ENCODE data around the gene JAK1. TPM values are rescaled to one million over a fixed set of nuclear protein-coding genes. Genes with fewer than 3 reads are reported as not detected.

JAK1 gene
- total and polyA plus RNA-seq, 2 donors (not counting 3 experiments of a cell fraction or from before 2014, with no cell fraction given): 68.8 to 177 TPM

DNA sequence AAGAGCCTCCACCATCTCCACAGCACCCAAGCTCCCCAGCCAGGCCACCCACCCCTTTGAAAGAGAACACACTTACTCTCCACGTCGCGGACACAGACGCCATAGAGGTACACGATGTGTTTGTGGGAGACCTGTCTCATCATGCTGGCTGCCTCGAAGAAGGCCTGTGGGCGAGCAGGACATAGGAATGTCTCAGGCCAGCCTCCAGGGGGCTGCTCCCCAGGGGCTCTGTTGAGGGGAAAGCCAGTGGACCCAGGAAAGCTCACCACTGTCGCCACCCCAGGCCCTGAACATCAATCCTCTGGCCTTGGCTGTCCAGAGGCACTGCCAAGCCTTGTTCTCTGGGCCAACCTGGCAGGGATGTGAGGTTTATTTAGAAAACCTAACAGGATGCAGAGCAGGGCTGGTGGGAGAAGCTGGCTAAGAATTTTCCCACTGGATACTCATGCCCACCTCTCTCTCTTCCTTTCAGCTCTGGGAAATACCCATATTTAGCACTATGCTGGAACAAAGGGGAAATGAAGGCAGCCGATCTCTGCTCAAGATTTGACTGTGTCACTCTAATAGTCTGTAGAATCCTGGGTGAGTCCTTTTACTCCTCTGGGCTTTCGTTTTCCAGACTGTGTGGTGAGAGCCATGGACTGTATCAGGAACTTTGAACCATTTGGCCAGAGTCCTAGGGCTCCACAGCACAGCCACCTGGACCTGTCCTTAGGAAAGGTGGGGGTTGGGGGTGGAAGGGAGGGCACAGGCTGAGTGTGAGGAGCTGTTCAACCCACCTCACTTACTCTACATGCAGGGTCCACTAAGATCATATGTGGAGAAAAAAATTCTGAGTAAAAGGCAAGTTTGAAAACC lies 119.5 kb downstream of the JAK1 start:
- CTCF ChIA-PET: no interaction called here
- Histone ChIP-seq H3K9me1 (replicated peaks; ENCODE audit: control insufficient read depth, extremely low read depth, insufficient read depth, low read length) (no peaks in the 10 kb centered on the region), H4K20me1 (replicated peaks; ENCODE audit: control insufficient read depth, extremely low read depth, insufficient read depth, low read length) (no peaks in the 10 kb centered on the region), H3K27ac (ENCODE audit: insufficient read depth, low read depth, low read length) (no peak overlapping the region), H3K36me3 (ENCODE audit: control insufficient read depth in 2 of 2, extremely low read depth in 1 of 2, insufficient read depth in 2 of 2, low read length in 2 of 2) (peaks cover 3 to 54% of the 10 kb centered on the region in 2 experiments), H3K4me2 (ENCODE audit: insufficient read depth, low read length) (no peak overlapping the region), H2AFZ (ENCODE audit: low read depth, low read length) (no peak overlapping the region), H3K4me1 (ENCODE audit: control insufficient read depth, extremely low read depth, insufficient read depth, low read length) (peaks cover 6% of the 10 kb centered on the region), H3K79me2 (ENCODE audit: control insufficient read depth, insufficient read depth, low read length) (no peaks in the 10 kb centered on the region), H3K9me3 (replicated peaks; ENCODE audit: control insufficient read depth, insufficient read depth, low read length) (no peaks in the 10 kb centered on the region), H3K9ac (replicated peaks; ENCODE audit: extremely low read depth, insufficient read depth, low read length) (no peak overlapping the region), H3K27me3 (ENCODE audit: control insufficient read depth in 2 of 2, insufficient read depth in 2 of 2, low read length in 2 of 2) (no peaks in the 10 kb centered on the region), H3K4me3 (replicated peaks in 1 of 3; ENCODE audit: insufficient read depth in 1 of 3, low read depth in 1 of 3, low read length in 3 of 3) (no peak overlapping the region)
- BruUV-seq (replicated peaks): no TSS peak
- TF ChIP-seq, protein P1, sequence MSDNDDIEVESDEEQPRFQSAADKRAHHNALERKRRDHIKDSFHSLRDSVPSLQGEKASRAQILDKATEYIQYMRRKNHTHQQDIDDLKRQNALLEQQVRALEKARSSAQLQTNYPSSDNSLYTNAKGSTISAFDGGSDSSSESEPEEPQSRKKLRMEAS (IDR thresholded peaks at IDR 0.05; ENCODE audit: insufficient read depth, insufficient read length): no peak
- no peak for TF ChIP-seq MYC (IDR thresholded peaks at IDR 0.05; ENCODE audit: low read depth, low read length)
- TF ChIP-seq, protein P2, sequence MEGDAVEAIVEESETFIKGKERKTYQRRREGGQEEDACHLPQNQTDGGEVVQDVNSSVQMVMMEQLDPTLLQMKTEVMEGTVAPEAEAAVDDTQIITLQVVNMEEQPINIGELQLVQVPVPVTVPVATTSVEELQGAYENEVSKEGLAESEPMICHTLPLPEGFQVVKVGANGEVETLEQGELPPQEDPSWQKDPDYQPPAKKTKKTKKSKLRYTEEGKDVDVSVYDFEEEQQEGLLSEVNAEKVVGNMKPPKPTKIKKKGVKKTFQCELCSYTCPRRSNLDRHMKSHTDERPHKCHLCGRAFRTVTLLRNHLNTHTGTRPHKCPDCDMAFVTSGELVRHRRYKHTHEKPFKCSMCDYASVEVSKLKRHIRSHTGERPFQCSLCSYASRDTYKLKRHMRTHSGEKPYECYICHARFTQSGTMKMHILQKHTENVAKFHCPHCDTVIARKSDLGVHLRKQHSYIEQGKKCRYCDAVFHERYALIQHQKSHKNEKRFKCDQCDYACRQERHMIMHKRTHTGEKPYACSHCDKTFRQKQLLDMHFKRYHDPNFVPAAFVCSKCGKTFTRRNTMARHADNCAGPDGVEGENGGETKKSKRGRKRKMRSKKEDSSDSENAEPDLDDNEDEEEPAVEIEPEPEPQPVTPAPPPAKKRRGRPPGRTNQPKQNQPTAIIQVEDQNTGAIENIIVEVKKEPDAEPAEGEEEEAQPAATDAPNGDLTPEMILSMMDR (IDR thresholded peaks at IDR 0.05; ENCODE audit: extremely low read depth in 1 of 2, insufficient read depth in 1 of 2, low read depth in 1 of 2, low read length in 2 of 2): no peak
- no peak for TF ChIP-seq POLR2A (IDR thresholded peaks at IDR 0.05; ENCODE audit: low read depth, low read length)
- TF ChIP-seq GATA2 (IDR thresholded peaks at IDR 0.05; ENCODE audit: insufficient read depth, insufficient read length, low read depth, low read length): no peak
- FAIRE-seq (no peak), DNase-seq (ENCODE audit: low read depth, low spot score) (no peak)
- intact Hi-C loops (cut with micrococcal nuclease) (no loop called here), dilution Hi-C loops (cut with MboI; ENCODE audit: extremely low pct_ligation_motif_present, low sequenced_read_pairs) (no loop called here)
- POLR2A ChIA-PET: no interaction called here

All from endothelial cell of umbilical vein (primary cell).